Measurements from ENCODE around the gene RAB11FIP3. TPM values are rescaled to one million over a fixed set of nuclear protein-coding genes. Genes with fewer than 3 reads are reported as not detected.

The RAB11FIP3 gene
- total RNA-seq, 2 donors from 2014 or later = 26.9 to 28.3 TPM

DNA sequence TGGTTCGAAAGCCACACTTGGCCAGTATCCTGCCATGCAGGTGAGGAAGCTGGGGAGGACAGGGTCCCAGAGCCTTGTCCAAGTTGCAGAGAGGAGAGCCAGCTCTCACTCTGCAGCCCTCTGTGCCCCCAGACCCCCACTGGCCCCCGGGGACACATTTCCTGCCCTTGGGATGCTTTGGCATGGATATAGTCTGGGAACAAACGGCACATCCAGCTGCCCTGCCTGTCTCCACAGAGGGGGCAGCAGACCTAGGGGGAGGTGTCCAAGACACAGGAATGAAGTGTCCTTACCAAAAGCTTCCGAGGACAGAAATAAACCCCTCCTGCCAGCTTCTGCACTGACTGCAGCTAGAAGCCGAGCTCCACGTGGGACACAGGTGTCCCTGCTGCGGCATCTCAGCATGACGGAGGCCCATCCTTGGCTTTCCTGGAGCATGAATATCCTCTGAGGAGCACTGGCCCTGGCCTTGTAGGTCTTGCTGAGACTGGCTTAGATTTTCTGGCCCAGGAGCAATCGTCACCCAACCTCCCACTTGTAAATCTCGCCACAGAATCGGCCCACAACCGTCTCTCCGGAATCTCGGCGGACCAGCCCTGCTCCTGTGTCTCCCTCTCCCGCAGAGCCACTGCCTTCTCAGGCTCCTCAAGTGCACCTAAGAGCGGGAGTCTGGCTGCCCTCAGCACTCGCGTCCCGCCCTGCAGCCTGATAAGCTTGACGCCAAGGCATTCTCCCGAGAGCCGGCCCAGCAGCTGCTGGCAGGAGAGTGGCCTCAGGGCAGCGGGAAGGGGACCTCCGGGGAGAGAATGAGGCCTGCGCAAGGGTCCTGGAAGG, 100.9 kb downstream of the RAB11FIP3 start:
- peaks cover 8% of the 10 kb centered on the region for H3K4me1 Mint-ChIP-seq
- H3K27me3 Mint-ChIP-seq = no peaks in the 10 kb centered on the region
- no peak for ATAC-seq (replicated peaks)
- peak overlapping the region; percentile 90 for H3K4me3 Mint-ChIP-seq
- peaks cover 32% of the 10 kb centered on the region for H3K36me3 Mint-ChIP-seq (ENCODE audit: low read depth)
- peak overlapping the region; percentile 98 for H3K27ac Mint-ChIP-seq
- H3K9me3 Mint-ChIP-seq = no peaks in the 10 kb centered on the region

DNA sequence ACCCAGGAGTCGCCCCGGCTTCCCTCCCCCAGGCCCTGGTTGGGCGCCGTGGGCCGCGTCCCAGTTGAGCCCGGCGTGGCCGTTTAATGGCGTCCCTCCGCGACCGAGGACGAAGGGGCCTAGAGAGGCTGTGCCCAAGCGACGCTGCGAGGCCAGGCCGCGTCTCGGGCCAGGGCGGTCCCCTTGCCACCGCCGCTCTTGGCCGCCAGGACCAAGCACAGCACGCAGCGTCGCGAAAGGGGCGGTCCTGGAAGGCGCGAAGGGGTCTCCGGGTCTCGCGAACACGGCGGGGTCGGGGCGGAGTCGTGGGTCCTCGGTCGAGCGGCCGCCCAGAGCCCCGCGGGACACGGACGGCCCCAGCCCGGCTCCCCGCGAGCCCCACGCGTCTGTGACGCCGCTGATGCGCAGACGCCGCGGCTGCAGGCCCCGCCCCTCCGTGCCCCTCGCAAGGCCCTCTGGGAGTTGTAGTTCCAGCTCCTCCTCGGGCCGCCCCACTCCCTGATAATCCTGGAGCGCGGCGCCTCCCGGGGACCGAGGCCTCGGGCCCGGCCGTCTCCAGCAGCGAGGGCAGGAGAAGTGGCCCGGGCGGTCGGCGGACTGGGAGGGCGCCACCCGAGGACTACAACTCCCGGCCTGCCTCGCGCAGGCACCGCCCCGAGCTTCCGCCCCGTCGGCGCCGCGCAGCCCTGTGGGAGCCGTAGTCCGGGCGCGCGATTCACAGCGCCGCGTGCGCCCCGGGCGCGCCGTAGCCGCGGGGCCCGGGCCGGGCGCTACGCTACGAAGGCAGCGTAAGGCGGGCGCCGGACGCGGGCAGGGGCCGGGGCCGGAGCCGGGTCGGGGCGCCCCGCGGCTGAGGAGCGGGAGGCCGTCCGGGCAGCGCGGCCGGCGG, 101.8 kb downstream of the RAB11FIP3 start, which contains the start of gene CAPN15:
Gene CAPN15 (plus strand): TSS at position 698 of the 889 bp plus-strand sequence. CDS start 19,127 bp downstream, outside the sequence.
- Mint-ChIP-seq H3K27me3 (no peaks in the 10 kb centered on the region), H3K27ac (peak within 1 kb of the TSS; percentile 98), H3K36me3 (ENCODE audit: low read depth) (peaks cover 32% of the 10 kb centered on the region), H3K4me3 (peak within 1 kb of the TSS; percentile 97), H3K4me1 (peaks cover 8% of the 10 kb centered on the region), H3K9me3 (no peaks in the 10 kb centered on the region)
- ATAC-seq (replicated peaks) = peak; percentile 80

DNA sequence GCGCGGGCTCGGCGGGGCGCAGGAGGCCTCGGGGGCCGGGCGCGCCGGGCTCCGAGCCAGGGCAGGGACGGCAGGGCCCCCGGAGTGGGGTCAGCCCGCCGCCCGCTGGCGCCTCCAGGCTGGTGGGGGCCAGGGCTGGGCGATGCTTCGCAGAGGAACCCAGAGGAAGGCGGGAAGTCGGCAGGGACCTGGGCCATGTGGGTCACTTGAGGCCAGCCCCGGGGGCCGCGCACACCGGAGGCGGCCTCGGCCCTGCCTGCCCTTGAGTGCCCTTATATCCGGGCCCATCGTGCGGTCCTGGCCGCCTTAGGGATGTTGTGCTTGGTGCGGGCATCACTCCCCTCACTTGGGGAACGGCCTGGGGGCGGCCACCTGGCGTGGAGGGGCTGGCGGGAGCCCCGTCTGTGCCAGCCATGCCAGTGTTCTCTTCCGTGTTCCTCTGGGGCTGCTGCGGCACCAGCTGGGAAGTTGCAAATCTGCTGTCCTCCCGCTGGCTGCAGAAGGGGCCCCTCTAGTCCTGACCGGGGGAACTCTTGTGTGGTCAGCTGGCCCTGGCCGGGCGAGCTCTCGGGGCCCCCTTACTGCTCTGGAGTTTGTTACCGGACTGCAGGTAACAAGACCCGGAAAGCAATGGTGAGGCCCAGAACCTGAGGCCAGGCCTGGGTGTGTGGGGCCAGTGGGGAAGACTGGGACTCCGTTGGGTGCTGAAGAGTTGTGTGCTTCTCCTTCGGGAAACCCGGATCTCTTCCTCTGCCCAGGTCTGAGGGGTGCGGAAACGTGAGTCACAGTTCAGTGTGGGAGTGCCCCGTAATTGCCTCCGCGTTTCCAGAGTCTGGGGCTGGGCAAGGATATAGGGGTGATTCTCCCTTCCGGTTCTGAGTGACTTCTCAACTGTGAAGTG, 102.9 kb downstream of the RAB11FIP3 start:
- Mint-ChIP-seq H3K36me3 (ENCODE audit: low read depth) (peaks cover 32% of the 10 kb centered on the region), H3K4me1 (peaks cover 8% of the 10 kb centered on the region), H3K4me3 (peak overlapping the region; percentile 97), H3K27ac (peak overlapping the region; percentile 97), H3K27me3 (no peaks in the 10 kb centered on the region), H3K9me3 (no peaks in the 10 kb centered on the region)
- peak; percentile 38 for ATAC-seq (replicated peaks)

DNA sequence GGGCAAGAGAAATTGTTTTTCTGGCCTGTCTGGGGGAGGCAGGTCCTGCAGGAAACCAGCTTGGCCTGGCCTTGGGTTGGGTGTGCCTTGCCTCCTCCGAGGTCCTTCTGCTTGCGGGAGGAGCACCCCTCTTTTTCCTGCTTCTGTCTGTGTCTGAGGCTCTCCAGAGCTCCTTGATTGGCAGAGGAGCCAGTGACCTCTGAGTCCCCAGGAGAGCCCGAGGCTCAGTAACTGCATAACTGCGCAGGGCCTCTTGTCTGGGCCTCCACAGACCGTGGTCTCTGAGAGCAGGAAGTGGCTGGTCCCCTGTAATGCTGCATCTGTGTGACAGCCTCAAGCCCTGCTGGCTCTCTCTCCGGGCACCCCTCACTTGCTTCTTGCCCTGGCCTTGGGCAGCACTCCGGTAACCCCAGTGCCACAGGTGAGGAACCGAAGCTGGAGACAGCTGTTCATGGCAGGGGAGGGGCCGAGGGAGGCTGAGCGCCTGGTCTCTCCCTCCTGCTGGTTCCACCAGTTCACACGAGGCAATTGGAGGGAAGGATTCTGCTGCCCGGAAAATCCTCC, 103.6 kb downstream of the RAB11FIP3 start:
- no peaks in the 10 kb centered on the region for H3K9me3 Mint-ChIP-seq
- H3K27ac Mint-ChIP-seq = peak overlapping the region; percentile 97
- H3K4me3 Mint-ChIP-seq = peak overlapping the region; percentile 97
- ATAC-seq (replicated peaks) = no peak
- H3K4me1 Mint-ChIP-seq = peaks cover 8% of the 10 kb centered on the region
- H3K27me3 Mint-ChIP-seq = no peaks in the 10 kb centered on the region
- H3K36me3 Mint-ChIP-seq (ENCODE audit: low read depth) = peaks cover 32% of the 10 kb centered on the region

DNA sequence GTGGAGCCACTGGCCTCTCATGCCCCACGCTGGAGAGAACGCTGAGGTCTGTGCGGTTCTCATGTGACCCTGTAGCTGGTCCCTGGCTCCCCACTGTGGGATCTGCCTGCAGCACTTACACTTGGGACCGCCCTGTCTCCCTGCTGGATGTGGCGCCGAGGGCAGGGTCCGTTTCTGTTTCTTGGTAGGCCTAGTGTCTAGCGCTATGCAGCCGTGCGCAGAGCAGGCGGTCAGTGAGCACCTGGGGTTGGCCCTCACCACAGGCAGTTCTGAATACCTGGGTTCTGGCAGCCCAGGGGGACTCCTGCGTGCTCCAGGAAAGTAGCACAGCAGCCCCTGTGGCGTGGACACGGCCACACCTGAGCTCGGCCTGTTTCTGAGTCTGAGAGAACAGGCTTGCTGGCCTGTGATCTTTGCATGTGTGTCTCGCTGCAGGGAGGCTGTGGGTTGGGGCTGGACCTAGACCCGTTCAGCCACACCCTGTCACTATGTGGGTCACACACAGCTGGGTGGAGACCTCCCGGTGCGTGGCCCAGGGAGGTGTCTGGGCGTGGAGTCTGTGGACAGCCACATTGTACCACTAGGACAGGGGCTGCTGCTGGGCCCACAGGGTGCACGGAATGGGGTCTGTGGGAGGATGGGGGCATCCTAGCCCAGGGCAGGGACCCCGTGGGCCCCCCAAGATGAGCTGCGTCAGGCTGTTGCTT, 104.8 kb downstream of the RAB11FIP3 start:
- peak overlapping the region; percentile 97 for H3K4me3 Mint-ChIP-seq
- H3K27ac Mint-ChIP-seq = peak overlapping the region; percentile 97
- peaks cover 6% of the 10 kb centered on the region for H3K4me1 Mint-ChIP-seq
- no peaks in the 10 kb centered on the region for H3K9me3 Mint-ChIP-seq
- H3K27me3 Mint-ChIP-seq = no peaks in the 10 kb centered on the region
- no peak for ATAC-seq (replicated peaks)
- H3K36me3 Mint-ChIP-seq (ENCODE audit: low read depth) = peaks cover 31% of the 10 kb centered on the region

DNA sequence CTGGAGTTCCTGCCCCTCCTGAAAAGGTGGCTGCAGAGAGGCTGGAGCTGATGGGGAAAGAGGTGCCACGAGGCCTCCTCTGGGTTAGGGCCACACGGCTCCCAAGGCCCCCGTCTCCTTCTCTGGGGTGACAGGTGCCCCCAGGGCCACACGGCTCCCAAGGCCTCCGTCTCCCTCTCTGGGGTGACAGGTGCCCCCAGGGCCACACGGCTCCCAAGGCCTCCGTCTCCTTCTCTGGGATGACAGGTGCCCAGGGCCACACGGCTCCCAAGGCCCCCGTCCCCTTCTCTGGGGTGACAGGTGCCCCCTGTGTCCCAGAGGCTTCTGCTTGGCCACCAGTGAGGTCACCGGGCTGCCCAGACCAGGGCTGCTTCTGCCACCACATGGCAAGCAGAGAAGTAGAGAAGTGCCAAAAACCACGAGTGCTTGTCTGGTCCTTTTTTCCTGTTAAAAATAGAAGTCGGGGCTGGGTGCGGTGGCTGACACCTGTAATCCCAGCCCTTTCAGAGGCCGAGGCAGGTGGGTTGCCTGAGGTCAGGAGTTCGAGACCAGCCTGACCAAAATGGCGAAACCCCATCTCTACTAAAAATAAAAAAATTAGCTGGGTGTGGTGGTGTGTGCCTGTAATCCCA, 106.2 kb downstream of the RAB11FIP3 start:
- H3K27ac Mint-ChIP-seq = no peak overlapping the region
- no peaks in the 10 kb centered on the region for H3K4me1 Mint-ChIP-seq
- peaks cover 24% of the 10 kb centered on the region for H3K36me3 Mint-ChIP-seq (ENCODE audit: low read depth)
- H3K9me3 Mint-ChIP-seq = no peaks in the 10 kb centered on the region
- no peak for ATAC-seq (replicated peaks)
- no peaks in the 10 kb centered on the region for H3K27me3 Mint-ChIP-seq
- H3K4me3 Mint-ChIP-seq = no peak overlapping the region

DNA sequence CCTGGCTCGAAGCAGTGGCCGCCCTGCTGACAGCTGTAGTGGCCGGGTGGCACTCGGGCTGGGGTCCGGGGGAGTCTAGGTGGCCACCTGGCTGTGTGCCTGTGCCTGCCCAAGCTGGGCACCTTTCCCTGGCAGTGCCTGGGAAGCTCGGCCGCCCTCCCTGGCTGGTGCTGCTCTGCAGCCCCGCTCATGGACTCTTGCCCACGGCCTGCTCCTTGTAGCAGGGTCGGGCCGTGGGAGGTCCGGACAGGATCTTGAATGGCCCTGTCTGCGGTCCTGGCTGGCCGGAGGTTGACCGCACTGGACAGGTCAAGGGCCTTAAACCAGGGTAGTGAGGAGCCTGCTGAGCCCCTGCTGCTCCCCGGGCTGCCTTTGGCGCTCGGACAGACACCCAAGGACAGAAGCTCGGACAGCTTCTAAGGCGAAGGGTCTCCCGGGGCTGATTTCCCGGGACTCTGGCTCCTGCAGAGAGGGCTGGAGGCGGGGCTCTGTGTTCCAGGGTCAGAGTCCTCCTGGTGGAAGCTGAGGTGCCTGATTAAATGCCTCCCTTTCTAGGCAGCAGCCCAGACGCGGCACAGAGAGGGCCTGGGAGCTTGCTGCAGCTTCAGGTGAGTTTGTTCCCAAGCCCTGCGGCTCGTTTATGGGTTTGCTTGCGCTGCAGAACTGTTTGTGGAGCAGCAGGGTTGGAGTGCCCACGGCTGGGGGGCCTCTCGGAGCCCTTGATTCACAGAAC, 108.1 kb downstream of the RAB11FIP3 start:
- H3K4me1 Mint-ChIP-seq = no peaks in the 10 kb centered on the region
- H3K4me3 Mint-ChIP-seq = no peak overlapping the region
- H3K27ac Mint-ChIP-seq = no peak overlapping the region
- peaks cover 28% of the 10 kb centered on the region for H3K36me3 Mint-ChIP-seq (ENCODE audit: low read depth)
- H3K9me3 Mint-ChIP-seq = no peaks in the 10 kb centered on the region
- H3K27me3 Mint-ChIP-seq = no peaks in the 10 kb centered on the region
- no peak for ATAC-seq (replicated peaks)

DNA sequence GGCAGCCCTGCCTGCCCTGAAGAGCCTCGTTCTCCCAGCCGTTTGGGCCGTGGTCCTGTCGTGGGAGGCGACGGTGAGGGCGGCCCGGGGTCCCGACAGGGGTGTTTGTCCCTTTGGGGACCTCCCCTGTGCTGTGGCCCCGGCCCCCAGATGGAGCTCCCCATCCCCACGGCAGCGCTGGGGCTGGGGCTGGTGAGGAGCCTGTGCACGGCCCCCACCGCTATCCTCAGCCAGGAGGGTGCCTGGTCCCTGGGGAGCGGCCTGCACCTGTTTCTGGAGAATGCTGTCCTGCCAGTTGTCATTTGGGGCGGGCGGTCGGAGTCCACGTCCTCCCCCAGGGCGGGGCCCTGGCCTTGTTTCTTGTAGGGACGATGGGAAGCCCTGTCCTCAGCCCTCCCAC, 108.7 kb downstream of the RAB11FIP3 start:
- H3K27me3 Mint-ChIP-seq = no peaks in the 10 kb centered on the region
- peaks cover 28% of the 10 kb centered on the region for H3K36me3 Mint-ChIP-seq (ENCODE audit: low read depth)
- H3K9me3 Mint-ChIP-seq = no peaks in the 10 kb centered on the region
- H3K27ac Mint-ChIP-seq = no peak overlapping the region
- no peak overlapping the region for H3K4me3 Mint-ChIP-seq
- no peak for ATAC-seq (replicated peaks)
- H3K4me1 Mint-ChIP-seq = no peaks in the 10 kb centered on the region

DNA sequence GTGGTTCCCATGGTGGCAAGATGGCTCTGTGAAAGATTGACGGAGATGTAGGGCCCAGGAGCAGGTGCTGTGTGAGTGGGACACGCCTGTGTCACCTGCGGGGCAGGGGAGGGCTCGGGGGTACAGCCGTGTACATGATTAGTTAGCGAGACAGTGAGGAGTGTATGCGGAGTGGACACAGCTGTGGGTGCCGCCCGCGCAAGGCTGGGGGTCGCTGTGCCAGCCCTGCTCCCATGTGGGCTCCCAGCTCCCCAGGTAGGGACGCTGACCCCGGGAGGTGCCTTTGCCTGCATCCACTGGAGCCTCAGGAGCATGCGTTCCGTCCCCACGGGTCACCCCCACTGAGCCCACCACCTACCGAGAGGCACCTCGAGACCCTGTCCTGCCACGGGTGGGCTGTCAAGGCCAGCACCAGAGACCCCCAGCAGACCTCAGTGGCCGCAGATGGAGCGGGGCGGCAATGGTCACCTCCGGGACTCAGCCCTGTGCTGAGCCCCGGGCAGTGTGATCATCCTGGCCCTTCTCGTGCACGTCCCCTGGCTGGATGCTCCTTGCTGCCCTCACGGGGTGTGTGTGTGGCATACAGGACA, 109.5 kb downstream of the RAB11FIP3 start:
- ATAC-seq (replicated peaks) = no peak
- H3K27ac Mint-ChIP-seq = no peak overlapping the region

DNA sequence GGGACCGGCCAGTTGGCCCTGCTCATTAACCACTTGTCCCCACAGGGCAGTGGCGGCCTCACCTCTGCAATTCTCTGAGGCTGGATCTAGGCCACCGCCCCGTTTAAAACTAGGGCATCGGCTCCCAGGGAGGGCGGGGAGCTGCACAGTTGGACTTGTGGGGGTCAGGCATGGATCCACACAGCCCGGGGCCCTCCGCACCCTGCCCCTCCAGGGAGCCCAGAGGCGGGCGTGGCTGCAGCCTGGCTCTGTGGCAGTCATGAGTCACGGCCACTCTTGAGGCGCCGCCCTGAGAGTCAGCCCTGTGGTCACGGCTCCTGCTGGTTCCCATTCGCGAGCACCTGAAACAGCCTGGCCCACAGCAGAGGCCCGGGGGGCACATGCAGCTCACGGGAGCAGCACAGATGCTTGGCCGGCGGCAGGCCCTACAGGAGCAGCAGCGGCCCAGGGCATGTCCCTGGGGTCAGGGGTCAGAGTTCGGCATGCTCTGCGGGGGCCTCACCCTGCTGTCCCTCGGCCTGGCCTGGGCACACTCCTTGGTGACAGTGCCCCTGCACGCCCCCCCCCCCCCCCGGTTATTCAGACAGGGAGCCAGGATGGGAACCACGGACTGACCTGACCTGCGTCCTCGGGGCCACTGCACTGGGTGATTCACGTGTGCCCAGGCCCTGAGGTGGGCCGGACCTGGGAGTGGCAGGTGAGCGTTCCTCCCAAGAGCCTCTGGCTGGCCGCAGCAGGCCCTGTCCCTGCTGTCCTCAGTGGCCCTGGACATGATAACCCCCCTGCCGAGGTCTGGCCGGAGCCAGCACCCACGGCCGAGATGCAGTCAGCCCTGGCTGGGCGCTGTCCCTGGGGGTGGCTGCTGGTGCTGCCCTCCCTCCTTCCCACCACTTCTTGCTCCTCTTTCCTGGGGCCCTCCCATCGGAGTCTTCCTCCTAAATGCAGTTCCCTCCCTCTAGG, 110.3 kb downstream of the RAB11FIP3 start:
- H3K36me3 Mint-ChIP-seq (ENCODE audit: low read depth) = peaks cover 13% of the 10 kb centered on the region
- no peaks in the 10 kb centered on the region for H3K4me1 Mint-ChIP-seq
- no peak overlapping the region for H3K27ac Mint-ChIP-seq
- H3K9me3 Mint-ChIP-seq = no peaks in the 10 kb centered on the region
- ATAC-seq (replicated peaks) = peak; percentile 79
- H3K27me3 Mint-ChIP-seq = no peaks in the 10 kb centered on the region
- no peak overlapping the region for H3K4me3 Mint-ChIP-seq

More for the DNA sequence above, 109.5 kb downstream of the RAB11FIP3 start:
- no peaks in the 10 kb centered on the region for H3K9me3 Mint-ChIP-seq
- peaks cover 20% of the 10 kb centered on the region for H3K36me3 Mint-ChIP-seq (ENCODE audit: low read depth)
- no peak overlapping the region for H3K4me3 Mint-ChIP-seq
- no peaks in the 10 kb centered on the region for H3K27me3 Mint-ChIP-seq
- H3K4me1 Mint-ChIP-seq = no peaks in the 10 kb centered on the region

DNA sequence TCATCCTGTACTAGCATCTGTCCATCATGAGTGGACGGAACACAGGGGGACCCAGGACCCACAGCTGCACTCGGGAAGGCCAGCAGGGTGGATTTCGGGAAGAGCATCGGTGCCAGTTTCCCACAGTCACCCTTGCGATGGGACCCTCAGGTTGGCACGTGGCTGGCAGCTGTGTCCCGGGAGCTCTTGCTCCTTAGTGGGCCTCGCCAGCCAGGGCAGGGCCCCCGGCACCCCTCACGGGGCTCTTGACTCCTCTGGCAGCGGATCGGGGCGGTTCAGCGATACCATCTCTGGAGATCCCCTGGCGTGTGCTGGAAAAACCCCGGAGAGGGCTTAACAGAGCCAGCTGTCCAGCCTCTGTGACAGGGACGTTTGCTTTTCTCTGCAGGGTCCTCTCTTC, 111.3 kb downstream of the RAB11FIP3 start:
- no peaks in the 10 kb centered on the region for H3K27me3 Mint-ChIP-seq
- peaks cover 13% of the 10 kb centered on the region for H3K36me3 Mint-ChIP-seq (ENCODE audit: low read depth)
- no peaks in the 10 kb centered on the region for H3K4me1 Mint-ChIP-seq
- ATAC-seq (replicated peaks) = no peak
- H3K27ac Mint-ChIP-seq = no peak overlapping the region
- no peak overlapping the region for H3K4me3 Mint-ChIP-seq
- H3K9me3 Mint-ChIP-seq = no peaks in the 10 kb centered on the region
